Activated T-cell treated with anti-CD3 and anti-CD28 coated beads, Interleukin-2, amount 50 U/mL, for 72 hours (primary cell): ENCODE results near the gene HPSE2. TPM values are rescaled to one million over a fixed set of nuclear protein-coding genes. Genes with fewer than 3 reads are reported as not detected.

ENCODE experiments used
- ATAC-seq, 2 donors: fragments of 150-1000 bp; cut with Tn5 transposase; replicated peaks in 1 of 2; 2 replicates each; pipeline ENCODE4 v1.10.0; 2021; ENCODE audit warnings: moderate library complexity in 2 of 2, mild to moderate bottlenecking in 1 of 2
- DNase-seq, 2 donors: peaks; one replicate each; pipeline ENCODE4 v3.0.0; 2021 to 2022; ENCODE audit warnings: mixed read lengths in 1 of 2
- H3K27ac Mint-ChIP-seq: one replicate; pipeline ENCODE4 v1.8.0; 2022; ENCODE audit warnings: mild to moderate bottlenecking, moderate library complexity, mixed read lengths
- H3K27me3 Mint-ChIP-seq: one replicate; pipeline ENCODE4 v1.8.0; 2022; ENCODE audit warnings: low read depth, mixed read lengths
- H3K36me3 Mint-ChIP-seq, 2 donors: one replicate each; pipeline ENCODE4 v1.8.0; 2022; ENCODE audit warnings: mixed read lengths in 2 of 2, mild to moderate bottlenecking in 1 of 2; ENCODE audit not compliant: insufficient read depth in 2 of 2
- H3K4me1 Mint-ChIP-seq: one replicate; pipeline ENCODE4 v1.8.0; 2022; ENCODE audit warnings: low read depth, mixed read lengths
- H3K4me3 Mint-ChIP-seq, 2 donors: one replicate each; pipeline ENCODE4 v1.8.0; 2022; ENCODE audit warnings: mild to moderate bottlenecking in 2 of 2, mixed read lengths in 2 of 2, moderate library complexity in 2 of 2
- H3K9me3 Mint-ChIP-seq, 2 donors: one replicate each; pipeline ENCODE4 v1.8.0; 2022; ENCODE audit warnings: mixed read lengths in 2 of 2
- total RNA-seq, 2 donors: library from RNA; stranded (reverse); gene quantifications; one replicate each; pipeline ENCODE4 v1.2.3, GENCODE V29; 2022

The HPSE2 gene
- total RNA-seq, 2 donors from 2014 or later = not detected

DNA sequence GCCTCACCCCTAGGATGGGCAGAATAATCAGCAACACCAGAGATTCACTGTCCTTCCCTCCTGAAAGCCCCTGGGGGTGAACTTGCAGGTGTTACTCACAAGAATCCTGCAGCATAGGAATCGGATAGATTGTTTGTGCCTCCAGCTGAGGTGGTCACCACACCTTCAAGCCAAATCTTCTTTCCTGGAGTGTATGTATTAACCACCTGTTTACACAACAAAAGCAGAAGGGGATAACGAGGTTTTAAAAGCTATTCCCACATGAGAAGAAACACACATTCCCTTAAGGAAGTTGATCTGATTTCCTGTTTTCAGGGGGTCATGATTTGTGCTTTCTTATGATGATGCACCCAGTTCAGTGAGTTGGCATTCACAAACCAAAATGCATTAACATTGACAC, 615.1 kb downstream of the HPSE2 start:
- ATAC-seq = no peak
- H3K27me3 Mint-ChIP-seq = no peaks in the 10 kb centered on the region

DNA sequence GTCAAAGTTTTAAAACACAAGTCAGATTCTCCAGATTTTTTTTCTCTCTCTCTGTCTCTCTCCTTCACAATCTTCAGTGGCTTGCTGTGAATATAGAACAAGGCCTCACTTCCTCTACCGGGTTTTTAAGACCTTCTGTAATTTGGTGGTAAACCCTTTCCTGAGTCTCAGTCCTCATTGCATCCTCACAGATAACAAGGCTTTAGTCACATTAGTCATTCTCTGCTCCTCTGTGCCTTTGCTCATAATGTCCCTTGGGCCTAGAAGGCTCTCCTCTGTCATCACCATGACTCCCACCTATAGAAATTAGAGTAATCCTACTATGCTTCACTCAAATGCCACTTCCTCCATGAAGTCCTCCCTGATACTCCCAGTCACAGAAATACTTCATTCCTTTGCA, 616.2 kb downstream of the HPSE2 start:
- peak in 1 of 2 donors; percentile 53 for ATAC-seq
- no peak overlapping the region for H3K4me3 Mint-ChIP-seq
- H3K27ac Mint-ChIP-seq = no peak overlapping the region
- H3K4me1 Mint-ChIP-seq = no peaks in the 10 kb centered on the region
- H3K9me3 Mint-ChIP-seq = no peaks in the 10 kb centered on the region
- H3K36me3 Mint-ChIP-seq = no peaks in the 10 kb centered on the region
- no peaks in the 10 kb centered on the region for H3K27me3 Mint-ChIP-seq
- no peak for DNase-seq

More for the DNA sequence above, 615.1 kb downstream of the HPSE2 start:
- Mint-ChIP-seq H3K27ac (no peak overlapping the region), H3K4me1 (no peaks in the 10 kb centered on the region), H3K9me3 (no peaks in the 10 kb centered on the region), H3K4me3 (no peak overlapping the region), H3K36me3 (no peaks in the 10 kb centered on the region)
- DNase-seq = no peak

DNA sequence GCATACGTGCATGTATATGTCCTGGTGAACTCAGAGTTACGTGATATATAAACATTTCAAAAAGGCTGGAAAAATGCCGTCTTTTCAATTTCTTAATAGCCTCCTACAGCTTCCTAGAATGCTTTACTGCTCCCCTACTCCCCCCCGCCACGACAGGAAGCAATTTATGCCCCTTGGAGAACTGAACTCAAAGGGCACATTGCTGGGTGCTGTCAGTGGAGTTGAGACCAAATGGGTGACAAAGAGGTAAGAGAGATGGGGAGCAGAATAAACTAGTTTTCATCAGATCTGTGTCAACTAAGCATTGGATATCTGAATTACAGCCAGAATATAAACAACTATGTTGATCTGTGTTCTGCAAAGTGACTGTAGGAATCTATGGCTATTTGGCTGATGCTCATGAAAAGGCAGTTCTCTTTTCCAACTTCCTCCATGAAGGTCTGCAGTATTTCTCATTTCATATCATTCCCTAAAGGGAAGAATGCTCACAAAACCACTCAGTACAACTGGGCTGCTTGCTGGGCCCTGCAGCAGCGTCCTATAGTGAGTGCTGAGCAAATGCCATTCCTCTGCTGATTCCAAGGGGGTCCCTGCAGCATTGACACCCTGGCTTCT, 617.6 kb downstream of the HPSE2 start:
- Mint-ChIP-seq H3K4me1 (no peaks in the 10 kb centered on the region), H3K27ac (no peak overlapping the region), H3K27me3 (peaks cover 7% of the 10 kb centered on the region), H3K4me3 (no peak overlapping the region), H3K36me3 (no peaks in the 10 kb centered on the region), H3K9me3 (no peaks in the 10 kb centered on the region)
- ATAC-seq = no peak
- no peak for DNase-seq

DNA sequence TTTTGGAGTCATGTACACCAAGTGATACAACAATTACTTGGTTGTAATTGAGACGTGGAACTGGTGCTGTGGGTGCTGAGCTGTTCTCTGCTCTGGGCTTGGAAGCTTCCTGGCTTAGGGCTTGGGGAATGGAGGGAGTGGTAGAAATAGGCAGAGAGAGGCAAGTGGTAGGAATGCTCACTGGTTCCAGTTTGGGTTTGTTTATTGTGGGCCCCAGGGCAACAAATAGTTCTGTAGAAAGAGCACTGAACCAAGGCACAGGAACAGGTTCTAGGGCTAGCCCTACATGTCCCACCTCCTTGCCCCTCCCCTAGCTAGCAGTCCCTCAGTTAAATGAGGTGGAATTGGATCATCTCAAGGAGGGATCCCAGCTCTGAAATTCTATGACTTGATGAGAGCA, 622.2 kb downstream of the HPSE2 start:
- Mint-ChIP-seq H3K27ac (no peak overlapping the region), H3K4me1 (no peaks in the 10 kb centered on the region), H3K27me3 (peaks cover 22% of the 10 kb centered on the region), H3K36me3 (no peaks in the 10 kb centered on the region), H3K4me3 (no peak overlapping the region), H3K9me3 (peaks cover 0 to 2% of the 10 kb centered on the region in 2 donors)
- no peak for DNase-seq
- no peak for ATAC-seq

DNA sequence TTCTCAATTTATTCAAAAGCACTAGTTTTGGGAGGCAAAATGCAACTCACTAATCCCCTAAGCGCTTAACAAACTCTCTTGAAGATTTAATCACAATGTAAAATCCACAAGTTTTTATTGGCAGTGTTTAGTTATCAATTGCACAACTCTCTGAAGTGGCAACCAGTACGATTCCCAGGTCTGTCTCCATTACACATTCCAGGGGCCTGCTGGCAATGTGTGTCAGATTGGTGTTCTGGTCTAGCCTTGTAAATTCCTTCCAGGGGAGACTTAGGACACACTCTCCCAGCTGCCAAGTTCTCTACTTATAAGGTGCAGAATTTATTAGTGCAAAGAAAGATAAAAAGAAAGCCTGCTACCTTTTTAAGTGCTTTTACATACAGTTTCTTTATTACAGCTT, 624.2 kb downstream of the HPSE2 start:
- DNase-seq = no peak
- Mint-ChIP-seq H3K4me1 (no peaks in the 10 kb centered on the region), H3K36me3 (no peaks in the 10 kb centered on the region), H3K4me3 (no peak overlapping the region), H3K27me3 (peaks cover 28% of the 10 kb centered on the region), H3K27ac (no peak overlapping the region), H3K9me3 (peaks cover 0 to 2% of the 10 kb centered on the region in 2 donors)
- no peak for ATAC-seq

DNA sequence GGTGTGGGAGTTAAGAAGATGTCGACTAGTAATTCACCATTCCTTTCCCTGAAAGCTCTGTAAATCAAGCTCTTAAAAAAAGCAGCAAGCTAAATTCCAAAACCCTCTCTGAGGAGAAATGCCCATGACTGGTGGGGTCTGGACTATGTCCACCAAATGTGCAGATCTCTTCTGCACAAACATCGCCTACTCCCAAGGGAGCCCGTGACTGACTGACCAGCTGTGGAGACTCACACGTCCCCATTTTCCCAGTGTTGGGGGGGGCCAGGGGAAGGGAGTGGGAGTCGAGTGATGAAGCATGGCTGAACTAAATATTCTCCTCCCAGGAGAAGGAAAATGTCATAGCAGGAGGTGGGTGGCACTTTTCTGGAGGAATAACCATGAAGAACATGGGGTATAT, 624.8 kb downstream of the HPSE2 start:
- H3K9me3 Mint-ChIP-seq = peaks cover 0 to 2% of the 10 kb centered on the region in 2 donors

DNA sequence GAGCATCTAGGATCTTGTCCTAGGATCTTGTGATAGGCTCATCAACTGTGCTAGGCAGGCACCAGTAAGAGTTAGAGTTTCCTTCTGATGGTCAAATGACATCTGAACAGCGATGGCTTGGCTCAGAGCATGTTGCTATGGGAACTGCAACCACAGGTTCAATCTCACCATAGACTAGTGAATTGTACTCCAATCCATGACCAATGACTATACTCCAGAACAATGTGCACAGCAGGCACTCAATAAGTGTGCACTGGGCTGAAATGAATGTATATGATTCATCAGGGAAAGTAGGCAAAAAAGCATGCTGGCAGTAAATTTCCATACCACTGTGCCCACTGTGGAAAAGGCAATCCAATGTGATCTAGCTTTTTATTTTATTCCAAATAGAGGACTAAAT, 625.4 kb downstream of the HPSE2 start:
- Mint-ChIP-seq H3K27me3 (peaks cover 28% of the 10 kb centered on the region), H3K27ac (no peak overlapping the region), H3K4me1 (no peaks in the 10 kb centered on the region), H3K36me3 (no peaks in the 10 kb centered on the region), H3K4me3 (no peak overlapping the region), H3K9me3 (peaks cover 0 to 2% of the 10 kb centered on the region in 2 donors)
- ATAC-seq = no peak
- DNase-seq = no peak

More for the DNA sequence above, 624.8 kb downstream of the HPSE2 start:
- no peak for DNase-seq
- no peak for ATAC-seq
- H3K36me3 Mint-ChIP-seq = no peaks in the 10 kb centered on the region
- H3K27me3 Mint-ChIP-seq = peaks cover 28% of the 10 kb centered on the region
- H3K4me1 Mint-ChIP-seq = no peaks in the 10 kb centered on the region
- H3K27ac Mint-ChIP-seq = no peak overlapping the region
- H3K4me3 Mint-ChIP-seq = no peak overlapping the region

DNA sequence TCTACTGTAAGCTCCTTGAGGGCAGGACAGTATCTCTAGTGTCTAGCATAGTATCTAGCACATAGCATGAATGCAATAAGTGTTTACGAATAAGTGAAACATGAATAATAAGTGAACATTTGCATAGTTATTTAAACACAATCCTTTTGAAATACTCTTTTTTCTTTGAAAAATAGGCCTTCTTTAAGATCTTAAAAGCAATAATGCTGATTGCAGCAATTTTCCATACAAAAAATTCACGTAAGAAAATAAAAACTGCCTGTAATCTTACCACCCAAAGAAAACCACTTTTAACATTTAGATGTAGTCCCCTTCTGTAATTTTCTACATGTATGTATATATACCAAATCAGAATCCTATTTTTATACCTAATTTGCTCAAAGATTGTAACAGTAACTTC, 626.4 kb downstream of the HPSE2 start:
- ATAC-seq = no peak
- H3K27me3 Mint-ChIP-seq = peaks cover 28% of the 10 kb centered on the region
- H3K9me3 Mint-ChIP-seq = peaks cover 0 to 2% of the 10 kb centered on the region in 2 donors
- no peak for DNase-seq
- H3K4me3 Mint-ChIP-seq = no peak overlapping the region
- no peaks in the 10 kb centered on the region for H3K36me3 Mint-ChIP-seq
- no peak overlapping the region for H3K27ac Mint-ChIP-seq
- no peaks in the 10 kb centered on the region for H3K4me1 Mint-ChIP-seq

DNA sequence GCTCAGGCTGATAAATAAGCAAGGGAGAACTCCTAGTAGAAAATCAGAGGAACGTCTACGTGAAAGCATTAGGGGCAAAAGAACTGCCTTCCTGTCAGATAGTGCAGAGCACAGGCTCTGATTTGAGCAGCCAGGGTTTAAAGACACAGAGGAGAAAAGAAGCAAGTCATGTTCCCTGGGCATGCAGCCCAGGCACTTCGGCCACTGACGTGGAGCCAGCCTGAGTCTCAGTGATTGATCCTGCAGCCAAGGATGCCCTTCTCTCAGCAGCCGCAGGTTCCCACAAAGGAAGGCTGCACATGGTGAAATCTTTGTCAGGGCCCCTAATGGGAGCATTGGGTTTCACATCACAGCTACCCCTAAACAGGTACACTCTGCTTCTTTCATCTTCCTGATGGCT, 627.2 kb downstream of the HPSE2 start:
- ATAC-seq (no peak), DNase-seq (no peak)
- Mint-ChIP-seq H3K9me3 (peaks cover 0 to 2% of the 10 kb centered on the region in 2 donors), H3K4me3 (no peak overlapping the region), H3K36me3 (no peaks in the 10 kb centered on the region), H3K27ac (no peak overlapping the region), H3K4me1 (no peaks in the 10 kb centered on the region), H3K27me3 (peaks cover 25% of the 10 kb centered on the region)

DNA sequence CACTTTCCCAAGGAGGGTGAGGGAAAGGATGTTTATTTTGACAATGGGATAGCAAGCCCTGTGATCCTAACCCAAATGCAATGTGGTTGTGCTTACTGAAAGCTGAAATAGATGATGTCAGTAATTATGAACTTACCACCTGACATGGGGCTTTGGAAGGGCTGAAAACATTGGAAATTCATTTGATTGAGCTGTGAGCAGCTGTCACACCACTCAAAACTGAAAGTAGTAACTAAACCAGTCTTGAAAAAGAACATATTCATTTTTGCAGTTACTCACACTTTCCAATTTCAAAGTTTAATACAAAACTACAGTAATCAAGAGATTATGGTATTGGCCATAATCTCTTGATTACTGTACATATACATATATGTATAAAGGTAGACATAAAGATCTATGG, 633.4 kb downstream of the HPSE2 start:
- Mint-ChIP-seq H3K27ac (no peak overlapping the region), H3K4me3 (no peak overlapping the region), H3K36me3 (peaks cover 3 to 4% of the 10 kb centered on the region in 2 donors), H3K9me3 (peaks cover 0 to 2% of the 10 kb centered on the region in 2 donors), H3K27me3 (no peaks in the 10 kb centered on the region), H3K4me1 (no peaks in the 10 kb centered on the region)
- DNase-seq (no peak), ATAC-seq (peak in 1 of 2 donors; percentile 21)

DNA sequence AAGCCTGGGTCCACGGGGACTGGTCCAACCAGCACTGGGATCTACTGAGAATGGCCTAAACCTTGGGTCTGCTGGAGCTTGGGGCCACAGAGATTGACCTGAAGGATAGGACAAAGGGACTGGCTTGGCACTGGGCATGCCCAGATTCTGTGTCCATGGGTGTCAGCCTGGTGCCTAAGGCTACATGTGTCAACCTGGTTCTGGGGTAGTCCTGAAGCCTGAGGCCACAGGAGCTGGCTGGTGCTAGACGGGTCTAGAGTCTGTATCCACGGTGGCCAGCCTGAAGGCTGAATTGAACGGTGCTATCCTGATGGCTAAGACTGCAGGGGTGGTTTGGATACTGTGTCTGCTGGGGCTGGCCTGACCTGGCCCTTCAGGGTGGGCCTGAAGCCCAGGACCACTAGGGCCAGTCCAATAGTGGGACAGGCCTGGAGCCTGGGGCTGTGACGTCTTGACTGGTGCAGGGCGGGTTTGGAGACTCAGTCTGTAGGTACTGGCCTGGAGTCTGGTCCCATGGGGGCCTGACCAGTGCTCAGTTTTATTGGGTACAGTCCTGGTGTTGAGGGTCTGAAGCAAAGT, 636.5 kb downstream of the HPSE2 start:
- Mint-ChIP-seq H3K4me3 (no peak overlapping the region), H3K27me3 (no peaks in the 10 kb centered on the region), H3K36me3 (peaks cover 4 to 5% of the 10 kb centered on the region in 2 donors), H3K4me1 (no peaks in the 10 kb centered on the region), H3K27ac (no peak overlapping the region), H3K9me3 (peaks cover 0 to 6% of the 10 kb centered on the region in 2 donors)
- no peak for DNase-seq
- no peak for ATAC-seq

DNA sequence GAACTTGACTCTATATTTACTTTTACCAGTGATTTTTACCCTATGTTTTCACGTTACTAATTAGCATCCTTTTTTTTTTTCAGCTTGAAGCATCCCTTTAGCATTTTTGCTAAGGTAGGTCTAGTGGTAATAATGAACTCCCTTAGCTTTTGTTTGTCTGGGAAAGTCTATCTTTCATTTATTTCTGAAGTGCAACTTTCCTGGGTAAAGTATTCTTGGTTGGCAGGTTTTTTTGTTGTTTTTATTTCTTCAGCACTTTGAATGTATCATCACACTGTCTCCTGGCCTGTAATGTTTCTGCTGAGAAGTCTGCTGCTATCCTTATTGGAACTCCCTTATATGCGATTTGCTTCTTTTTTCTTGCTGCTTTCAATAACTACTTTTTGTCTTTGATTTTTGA, 639.2 kb downstream of the HPSE2 start:
- no peak overlapping the region for H3K27ac Mint-ChIP-seq
- H3K27me3 Mint-ChIP-seq = no peaks in the 10 kb centered on the region
- no peak overlapping the region for H3K4me3 Mint-ChIP-seq
- no peak for ATAC-seq
- peaks cover 0 to 6% of the 10 kb centered on the region in 2 donors for H3K9me3 Mint-ChIP-seq
- DNase-seq = no peak
- H3K36me3 Mint-ChIP-seq = peaks cover 4 to 5% of the 10 kb centered on the region in 2 donors
- no peaks in the 10 kb centered on the region for H3K4me1 Mint-ChIP-seq

DNA sequence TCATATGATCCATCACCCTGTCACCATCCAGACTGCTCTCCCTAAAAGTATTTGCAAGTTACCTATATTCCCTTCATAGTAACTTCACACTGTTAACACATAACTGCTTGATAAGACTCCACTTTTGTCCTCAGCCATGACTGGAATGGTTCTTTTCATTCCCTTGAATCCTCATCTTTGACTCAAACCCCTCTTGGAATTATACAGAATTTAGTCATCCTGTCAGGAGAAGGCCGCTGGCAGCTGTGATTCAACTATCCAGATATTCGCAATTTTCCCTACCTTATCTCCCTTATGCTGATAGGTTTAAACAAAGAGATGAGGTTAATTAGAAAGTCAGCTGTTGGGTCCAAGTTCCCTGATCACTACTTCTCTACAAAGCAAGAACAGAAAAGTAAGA, 646.0 kb downstream of the HPSE2 start:
- Mint-ChIP-seq H3K4me3 (no peak overlapping the region), H3K4me1 (no peaks in the 10 kb centered on the region), H3K27me3 (no peaks in the 10 kb centered on the region), H3K9me3 (no peaks in the 10 kb centered on the region), H3K36me3 (no peaks in the 10 kb centered on the region), H3K27ac (no peak overlapping the region)
- ATAC-seq (no peak), DNase-seq (no peak)

DNA sequence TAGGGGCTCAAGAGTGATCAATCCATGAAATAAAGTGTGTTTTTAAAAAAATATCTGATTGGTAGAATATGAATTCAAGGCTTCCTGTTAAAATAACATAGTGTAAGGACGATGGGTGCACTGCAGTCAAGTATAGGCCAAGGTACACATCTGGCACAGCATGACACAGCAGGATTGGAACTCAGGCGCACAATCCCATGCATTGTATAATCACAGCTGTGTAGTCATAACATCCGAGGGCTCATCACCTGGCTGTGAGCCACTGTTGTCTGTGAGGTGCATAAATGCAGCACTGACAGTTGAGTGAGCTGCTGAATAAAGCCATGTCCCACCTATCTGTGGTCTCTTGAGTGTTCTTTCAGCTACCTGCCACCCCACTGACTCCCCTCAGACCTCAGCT, 646.6 kb downstream of the HPSE2 start:
- Mint-ChIP-seq H3K36me3 (no peaks in the 10 kb centered on the region), H3K4me3 (no peak overlapping the region), H3K4me1 (no peaks in the 10 kb centered on the region), H3K9me3 (no peaks in the 10 kb centered on the region), H3K27ac (no peak overlapping the region), H3K27me3 (no peaks in the 10 kb centered on the region)
- DNase-seq (no peak), ATAC-seq (no peak)
